ENCODE results near the gene STX19.
"Not testable (repeated sequence)": the region's sequence is repeated elsewhere in the genome, so short reads cannot be mapped to it uniquely, and the experiment has no call there.

STX19 gene, protein sequence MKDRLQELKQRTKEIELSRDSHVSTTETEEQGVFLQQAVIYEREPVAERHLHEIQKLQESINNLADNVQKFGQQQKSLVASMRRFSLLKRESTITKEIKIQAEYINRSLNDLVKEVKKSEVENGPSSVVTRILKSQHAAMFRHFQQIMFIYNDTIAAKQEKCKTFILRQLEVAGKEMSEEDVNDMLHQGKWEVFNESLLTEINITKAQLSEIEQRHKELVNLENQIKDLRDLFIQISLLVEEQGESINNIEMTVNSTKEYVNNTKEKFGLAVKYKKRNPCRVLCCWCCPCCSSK

DNA sequence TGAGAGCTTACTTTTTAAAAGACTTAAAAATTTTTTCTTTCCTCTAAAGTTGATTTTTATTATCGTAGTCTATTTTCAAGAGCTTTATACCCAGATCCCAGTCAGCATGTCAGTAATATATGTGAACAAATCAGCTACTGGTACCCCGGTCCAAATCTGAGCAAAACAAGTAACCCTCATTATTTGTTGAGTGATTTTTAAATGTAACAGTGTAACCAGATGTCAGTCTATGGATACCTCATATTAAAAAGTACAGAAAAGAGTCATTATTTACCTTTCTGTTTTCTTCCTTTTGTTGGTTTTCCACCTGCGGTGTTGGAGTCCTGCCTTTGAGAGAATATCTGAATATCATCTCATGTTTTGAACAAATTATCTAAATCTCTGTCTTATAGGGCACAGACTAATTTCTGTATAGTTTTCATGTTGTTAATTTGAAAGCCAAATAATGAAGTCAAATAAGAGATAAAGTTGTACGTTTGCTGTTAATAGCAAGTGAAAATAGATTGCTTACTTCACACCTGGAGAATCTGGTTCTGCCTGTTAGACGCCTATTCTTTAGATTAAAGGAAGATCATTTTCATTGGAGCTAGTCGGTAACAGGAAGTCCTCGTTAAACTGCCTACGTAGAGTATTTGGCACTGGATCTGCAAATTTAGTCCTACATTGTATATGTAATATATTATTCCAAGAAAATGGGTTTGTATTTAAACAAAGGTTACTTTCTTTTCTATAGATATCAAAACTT is at the start of gene STX19:
TSS of gene STX19 (minus strand) at position 505 of the 745 bp plus-strand sequence. CDS start 13,328 bp downstream, outside the sequence.
- no peak for DNase-seq

DNA sequence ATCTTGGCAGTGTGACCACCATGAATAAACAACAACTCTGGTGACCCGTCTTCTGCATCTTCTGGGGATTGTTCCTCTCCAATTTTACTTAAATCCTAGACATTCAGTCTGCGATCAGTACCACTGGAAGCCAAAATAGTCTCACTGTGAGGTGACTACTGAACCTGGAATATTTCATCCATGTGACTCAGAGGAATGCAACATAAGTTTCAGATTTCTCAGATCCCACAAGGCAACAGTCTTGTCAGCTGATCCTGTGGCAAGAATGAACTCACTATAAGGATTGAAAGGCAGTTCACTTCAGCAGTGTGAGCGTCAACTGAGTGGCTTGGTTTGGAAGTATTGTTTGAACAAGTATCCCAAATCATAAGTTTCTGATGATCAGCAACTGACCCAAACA is 47.7 kb upstream of the STX19 start:
- no peak for DNase-seq

DNA sequence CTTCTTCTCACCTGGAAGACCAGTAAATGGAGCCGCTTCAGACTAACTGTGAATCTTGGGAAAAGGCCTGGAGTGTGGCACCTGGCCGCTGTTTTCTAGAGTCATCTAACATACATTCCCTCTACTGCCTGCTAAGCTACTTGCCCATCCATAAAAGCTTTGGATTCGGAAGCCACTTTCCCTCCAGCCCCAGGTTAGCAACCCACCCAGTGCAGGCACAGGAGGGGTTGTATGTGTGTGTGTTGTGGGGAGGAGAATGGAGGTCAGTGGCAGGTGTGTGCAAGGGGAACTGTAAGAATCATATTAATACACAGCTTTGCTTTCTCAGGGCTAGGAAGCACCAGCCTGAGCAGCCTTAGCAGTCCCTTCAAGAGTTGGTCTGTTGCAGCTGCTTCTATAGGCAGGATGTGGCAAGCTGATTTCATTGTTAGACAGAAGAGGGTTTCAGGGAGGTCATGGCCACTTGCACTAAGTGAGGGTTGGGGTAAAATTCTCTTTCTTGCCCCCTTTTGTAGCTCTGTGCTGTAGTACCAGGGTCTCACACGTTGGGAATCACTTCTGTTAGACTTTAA is 43.4 kb upstream of the STX19 start:
- DNase-seq: no peak

DNA sequence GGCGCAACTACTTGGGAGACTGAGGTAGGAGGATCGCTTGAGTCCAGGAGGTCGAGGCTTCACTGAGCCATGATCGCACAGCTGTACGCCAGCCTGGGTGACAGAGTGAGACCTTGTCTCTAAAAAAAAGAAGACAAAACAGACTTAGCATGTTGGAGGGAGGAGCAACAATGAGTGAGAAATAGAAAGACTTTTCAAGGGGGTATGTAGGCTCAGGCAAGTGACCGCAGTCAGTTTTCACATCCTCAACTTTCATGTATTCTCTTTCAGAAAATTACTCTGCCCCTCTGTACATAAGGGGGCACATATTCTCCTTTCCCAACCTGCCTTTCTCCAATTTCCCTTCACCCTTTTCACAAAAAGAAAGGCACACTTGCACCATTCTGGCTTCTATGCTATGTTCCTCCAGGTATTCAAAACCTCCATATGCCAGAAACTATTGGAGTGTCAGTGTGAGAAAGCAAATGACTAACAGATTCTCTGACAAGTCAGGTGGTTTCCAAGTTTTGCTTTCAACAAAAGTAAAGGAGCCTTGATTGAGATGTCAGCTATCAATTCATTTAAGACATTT is 42.0 kb upstream of the STX19 start:
- no peak for DNase-seq

DNA sequence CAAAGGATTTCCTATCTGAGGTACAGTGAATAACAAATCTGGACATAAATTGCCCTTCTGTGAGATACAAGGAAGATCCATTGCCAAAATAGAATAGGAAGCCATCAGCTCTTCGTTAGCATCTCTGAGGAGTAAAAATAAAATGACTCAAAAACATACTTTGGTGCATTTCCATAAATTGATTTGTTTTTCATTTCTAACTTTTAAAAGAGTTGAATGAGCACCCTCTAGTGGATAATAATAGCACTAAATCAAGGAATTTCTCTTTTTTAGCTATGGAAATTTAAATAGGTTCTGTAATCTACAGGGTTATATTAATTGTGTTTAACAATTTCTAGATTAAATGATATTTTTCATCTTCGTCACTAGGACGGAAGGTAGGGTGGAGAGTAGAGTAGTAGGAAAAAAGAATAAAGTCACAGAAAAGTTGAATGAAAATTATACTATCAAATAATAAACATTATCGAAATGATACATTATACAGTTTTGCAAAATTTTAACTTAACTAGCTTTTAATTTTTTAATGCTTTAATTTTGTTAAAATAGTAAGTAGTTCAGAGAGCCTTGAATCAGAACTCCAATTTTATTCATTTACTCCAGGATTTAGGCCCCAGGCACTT is 40.9 kb upstream of the STX19 start:
- DNase-seq: peak; percentile 30

DNA sequence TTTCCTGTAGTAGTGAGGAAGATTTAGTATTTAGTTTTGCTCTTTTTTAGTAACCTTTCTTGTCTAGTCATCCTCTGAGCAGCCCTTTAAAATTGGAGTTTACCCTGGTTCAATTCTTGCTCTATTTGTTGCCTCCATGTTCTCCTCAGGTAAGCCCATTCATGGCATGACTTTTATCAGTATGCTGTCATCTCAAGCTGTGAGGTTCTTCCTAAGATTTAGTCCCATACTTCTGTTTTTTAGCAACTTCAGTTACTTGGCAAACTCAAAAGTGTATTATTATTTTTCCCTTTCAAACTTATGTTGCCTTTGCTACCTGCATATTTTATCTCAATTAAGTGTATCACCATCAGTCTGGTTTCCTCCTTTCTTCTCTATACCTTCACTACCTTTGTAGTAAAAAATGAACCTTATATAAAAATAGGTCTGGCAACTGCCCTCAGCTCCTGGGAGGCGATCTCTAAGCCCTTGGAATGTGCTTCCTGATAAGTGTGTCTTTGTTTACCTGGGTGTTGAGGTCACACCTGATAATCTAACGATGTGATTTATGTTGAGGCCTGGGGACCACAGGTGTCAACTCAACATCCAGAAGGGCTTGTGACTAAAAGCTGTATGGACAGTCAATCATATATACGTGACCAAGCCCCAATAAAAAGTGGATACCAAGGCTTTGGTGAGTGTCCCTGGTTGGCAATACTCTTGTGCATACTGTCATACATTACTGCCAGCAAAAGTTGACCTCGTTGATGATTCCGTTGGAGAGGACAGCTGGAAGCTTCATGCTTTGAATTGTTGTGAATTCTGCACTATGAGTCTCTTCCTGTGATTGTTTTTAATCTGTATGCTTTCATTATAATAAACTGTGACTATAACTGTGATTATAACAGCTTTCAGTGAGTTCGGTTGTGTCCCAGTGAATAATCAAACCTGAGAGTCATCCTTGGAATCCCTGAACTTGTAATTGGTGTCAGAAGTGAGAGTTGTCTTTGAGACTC is 38.4 kb upstream of the STX19 start:
- no peak for DNase-seq

DNA sequence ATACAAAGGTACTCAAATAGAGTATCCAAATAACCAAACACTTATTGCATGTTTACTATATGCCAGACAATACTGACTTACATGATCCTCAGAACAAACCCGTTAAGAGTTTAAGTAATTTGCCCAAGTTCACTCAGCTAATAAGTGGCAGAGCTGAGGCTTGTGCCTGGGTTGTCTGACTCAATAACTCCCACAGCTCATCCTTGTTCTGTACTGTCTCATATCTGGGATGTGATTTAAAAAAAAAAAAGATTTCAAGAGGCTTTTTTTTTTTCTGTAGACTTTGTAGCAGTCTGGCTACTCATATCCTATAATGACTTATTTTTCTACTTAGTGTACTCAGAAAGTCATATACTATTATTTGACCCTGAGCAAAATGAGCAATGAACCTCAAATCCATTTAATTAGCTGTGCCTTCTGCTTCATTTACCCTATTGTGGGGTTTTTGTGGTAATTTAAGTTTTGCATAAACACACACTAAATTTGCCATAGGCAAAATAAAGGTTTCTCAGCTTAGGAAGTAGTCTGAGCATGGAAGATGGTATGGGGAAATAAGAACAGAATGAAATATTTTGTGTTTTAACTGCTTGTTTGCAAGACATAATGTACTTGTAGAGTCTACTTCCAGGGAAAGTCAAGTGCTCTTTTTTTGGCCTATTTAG is 37.6 kb upstream of the STX19 start:
- DNase-seq: no peak

DNA sequence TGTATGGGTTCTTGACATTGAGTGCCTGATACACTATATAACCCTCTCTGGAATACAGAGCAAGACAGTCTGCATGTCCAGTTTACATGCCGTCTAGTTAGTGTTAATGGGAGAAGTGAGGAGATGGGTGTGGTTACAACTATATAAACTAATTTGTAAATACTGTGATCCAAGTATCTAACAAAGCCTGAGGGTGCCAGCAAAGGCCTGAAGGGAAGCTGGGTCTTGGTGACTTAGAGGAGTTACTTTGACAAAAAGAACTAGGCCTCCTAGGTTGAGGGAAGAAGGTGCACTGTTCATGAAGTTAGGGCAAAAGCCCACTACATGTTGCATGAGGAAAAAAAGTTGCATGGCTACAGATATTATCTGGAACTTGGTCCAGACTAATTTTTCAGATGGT is 36.7 kb upstream of the STX19 start:
- no peak for DNase-seq

DNA sequence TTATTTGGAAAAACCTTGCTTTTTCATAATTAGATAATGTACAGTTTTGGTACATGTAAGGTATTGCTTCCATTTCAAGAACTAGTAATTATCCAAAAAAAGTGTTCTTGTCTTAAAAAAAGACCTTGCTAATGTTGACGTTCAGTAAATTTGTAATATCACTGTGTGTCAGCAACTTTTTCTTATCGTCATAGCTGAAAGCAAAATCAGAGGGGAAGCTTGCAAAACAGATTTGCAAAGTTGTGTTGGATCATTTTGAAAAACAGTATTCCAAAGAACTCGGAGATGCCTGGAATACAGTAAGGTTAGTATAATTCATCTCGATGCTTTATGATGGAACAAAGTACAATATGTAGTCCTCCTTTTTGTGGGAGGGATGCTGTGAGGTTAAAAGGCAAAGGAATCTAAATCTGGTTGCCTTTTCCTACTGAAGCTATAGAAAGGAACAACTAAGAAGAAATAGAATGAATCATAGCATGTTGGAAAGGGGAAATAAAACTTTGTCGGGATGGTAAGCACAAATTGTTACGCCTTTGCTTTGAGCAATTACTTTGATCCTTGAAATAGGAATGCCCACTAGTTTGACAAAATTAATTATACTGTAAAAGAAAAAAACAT is 36.0 kb upstream of the STX19 start:
- no peak for DNase-seq

DNA sequence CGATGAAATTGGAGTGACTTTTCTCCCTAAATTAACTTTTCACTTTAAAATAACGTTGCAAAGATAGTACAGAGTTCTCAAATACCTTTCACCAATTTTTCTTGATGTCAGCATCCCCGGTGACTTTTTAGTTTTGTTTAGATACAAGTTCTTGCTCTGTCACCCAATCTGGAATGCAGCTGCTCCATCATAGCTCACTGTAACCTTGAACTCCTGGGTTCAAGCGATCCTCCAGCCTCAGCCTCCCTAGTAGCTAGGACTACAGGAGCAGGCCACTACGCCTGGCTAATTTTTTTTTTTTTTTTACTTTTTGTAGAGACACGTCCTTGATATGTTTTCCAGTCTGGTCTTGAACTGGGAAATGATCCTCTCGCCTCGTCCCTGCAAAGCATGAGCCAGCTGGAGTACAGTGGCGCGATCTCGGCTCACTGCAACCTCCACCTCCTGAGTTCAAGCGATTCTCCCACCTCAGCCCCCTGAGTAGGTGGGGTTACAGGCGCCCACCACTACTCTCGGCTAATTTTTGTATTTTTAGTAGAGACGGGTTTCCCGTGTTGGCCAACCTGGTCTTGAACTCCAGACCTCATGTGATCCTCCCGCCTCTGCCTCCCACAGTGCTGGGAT is 35.2 kb upstream of the STX19 start:
- no peak for DNase-seq

DNA sequence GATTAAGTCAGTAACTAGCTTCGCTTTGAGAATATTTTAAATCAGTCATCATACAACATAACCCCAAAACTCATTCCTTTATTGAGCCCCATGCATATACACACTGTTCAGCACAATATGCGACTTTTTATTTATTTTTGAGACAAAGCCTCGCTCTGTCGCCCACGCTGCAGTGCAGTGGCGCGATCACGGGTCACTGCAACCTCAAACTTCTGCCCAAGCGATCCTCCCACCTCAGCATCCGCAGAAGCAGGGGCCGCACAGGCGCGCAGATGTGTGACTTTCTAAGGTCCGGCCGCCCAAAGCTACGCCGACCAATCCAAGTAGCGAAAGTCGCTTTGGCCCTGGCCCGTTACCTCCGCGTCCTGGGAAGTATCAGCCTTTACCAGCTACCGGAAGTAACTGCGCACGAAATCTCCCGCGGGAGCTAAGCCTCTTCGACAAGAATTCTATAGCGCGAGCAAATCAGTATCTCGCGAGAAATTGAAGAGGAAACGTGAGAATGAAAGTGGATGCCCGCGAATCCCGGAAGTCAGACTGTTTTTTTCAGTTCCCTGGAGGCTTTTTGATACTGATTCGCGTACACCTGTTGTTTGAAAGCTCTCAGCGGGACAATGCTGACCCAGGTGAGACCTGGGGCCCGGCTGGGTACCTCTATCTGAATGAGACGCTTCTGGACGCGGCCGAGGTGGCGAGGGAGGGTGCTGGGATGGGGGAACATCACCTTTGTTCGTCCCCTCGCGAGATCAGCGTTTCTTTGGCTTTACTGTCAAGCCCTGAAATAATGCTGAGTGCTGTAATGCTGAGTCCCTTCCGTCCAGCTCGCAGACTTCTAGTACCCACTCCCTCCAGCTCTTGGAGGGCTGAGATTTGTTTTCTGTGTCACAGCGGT is 34.4 kb upstream of the STX19 start, which contains the start of the genes DHFR2 and NSUN3:
TSS of gene DHFR2 (minus strand) at position 404 of the 892 bp plus-strand sequence. CDS start 1,405 bp downstream, outside the sequence.
TSS of gene NSUN3 (plus strand) at position 549 of the 892 bp plus-strand sequence. CDS start at position 615, 66 bp downstream.
- peak; percentile 96 for DNase-seq

DNA sequence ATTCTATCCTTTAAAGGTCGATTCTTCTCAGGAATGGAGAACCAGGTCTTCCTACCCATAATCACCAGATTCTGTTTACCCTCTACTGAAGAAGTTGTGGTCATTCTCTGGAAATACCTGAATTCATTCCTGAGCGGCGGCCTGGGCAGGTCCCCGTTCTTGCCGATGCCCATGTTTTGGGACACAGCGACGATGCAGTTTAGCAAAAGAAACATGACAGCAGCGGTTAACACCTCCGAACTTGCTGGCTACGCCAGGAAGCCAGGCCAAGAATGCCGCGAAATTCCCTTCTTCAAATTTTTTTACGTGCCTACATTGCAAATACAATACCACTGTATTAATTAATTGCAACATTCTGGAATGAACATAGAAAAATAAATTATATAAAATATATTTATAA is 32.9 kb upstream of the STX19 start:
- DNase-seq: no peak

DNA sequence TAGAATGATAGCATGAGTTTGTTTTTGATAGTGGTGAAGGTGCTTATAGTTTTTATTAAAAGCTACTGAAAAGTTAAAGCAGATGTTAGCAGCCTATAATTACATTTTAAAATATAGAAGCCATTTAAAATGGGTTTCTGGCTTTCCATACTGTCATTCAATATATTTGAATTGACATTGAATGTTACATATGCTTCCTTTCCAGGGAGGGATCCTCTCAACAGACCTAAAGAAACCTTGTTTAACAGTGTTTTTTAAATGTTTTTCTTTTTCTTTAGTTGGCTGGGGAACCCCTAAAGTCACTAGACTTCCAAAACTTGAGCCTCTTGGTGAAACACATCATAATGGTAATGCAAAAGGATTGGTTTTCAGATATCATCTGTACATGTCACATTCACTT is 22.1 kb upstream of the STX19 start:
- no peak for DNase-seq

DNA sequence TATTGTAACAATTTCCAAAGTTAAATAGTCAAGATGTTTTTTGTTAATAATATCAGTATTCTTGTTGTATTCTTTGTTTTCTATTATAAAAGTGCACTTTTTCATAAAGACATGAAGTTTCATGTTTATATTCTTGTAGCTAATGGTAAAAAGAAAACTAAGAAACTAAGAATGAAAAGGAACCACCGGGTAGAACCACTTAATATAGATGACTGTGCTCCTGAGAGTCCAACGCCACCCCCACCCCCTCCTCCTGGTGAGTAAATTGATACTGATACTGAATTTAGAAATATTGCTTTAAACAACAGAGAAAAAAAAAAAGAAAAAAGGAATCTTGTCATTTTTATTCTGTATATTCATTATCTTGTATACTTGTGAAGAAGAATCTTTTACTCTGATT is 20.9 kb upstream of the STX19 start:
- no peak for DNase-seq

DNA sequence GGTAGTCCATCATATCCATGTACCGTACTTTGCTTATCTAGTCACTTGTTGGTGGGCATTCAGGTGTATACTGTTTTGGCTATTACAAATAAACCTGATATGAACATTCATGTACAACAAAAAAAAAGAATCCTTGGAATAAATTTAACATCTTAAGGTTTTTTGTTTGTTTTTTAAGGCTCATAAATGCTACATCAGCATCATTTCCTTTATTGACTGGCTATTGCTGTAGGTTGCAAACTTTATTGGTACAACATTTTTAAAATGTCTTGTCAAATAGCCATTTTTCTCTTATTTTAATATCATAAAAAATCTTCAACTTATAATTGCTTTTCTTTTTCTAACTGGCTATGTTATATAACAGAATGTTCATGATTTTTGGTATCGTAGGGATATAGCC is 18.1 kb upstream of the STX19 start:
- no peak for DNase-seq

DNA sequence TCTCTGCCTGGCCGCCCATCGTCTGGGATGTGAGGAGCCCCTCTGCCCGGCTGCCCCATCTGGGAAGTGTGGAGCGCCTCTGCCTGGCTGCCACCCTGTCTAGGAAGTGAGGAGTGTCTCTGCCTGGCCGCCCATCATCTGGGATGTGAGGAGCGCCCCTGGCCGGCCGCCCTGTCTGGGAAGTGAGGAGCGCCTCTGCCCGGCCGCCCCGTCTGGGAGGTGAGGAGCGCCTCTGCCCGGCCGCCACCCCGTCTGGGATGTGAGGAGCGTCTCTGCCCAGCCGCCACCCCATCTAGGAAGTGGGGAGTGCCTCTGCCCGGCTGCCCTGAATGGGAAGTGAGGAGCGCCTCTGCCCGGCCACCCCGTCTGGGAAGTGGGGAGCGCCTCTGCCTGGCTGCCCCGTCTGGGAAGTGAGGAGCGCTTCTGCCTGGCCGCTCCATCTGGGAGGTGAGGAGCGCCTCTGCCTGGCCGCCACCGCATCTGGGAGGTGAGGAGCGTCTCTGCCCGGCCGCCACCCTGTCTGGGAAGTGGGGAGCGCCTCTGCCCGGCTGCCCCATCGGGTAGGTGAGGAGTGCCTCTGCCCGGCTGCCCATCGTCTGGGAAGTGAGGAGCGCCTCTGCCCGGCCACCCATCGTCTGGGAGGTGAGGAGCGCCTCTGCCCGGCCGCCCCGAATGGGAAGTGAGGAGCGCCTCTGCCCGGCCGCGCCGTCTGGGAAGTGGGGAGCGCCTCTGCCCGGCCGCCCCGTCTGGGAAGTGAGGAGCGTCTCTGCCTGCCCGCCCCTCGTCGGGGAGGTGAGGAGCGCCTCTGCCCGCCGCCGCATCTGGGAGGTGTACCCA is 15.9 kb upstream of the STX19 start:
- not testable (repeated sequence) for DNase-seq

DNA sequence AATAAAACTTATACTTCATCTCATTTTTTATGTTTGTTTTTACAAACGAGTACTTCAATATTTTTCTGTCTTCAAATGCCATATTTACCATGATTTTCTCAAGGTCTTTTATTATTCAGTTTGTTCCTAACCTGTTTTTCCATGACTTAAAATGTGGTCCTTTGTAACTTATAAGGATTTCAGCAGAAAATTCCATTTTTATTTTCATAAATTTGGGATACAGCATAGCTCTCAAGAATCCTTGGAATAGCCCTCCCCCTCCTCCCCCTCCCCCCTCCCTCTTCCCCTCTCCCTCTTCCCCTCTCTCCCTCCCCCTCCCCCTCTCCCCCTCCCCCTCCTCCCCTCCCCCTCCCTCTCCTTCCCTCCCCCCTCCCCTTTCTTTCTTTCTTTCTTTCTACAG is 14.9 kb upstream of the STX19 start:
- no peak for DNase-seq

DNA sequence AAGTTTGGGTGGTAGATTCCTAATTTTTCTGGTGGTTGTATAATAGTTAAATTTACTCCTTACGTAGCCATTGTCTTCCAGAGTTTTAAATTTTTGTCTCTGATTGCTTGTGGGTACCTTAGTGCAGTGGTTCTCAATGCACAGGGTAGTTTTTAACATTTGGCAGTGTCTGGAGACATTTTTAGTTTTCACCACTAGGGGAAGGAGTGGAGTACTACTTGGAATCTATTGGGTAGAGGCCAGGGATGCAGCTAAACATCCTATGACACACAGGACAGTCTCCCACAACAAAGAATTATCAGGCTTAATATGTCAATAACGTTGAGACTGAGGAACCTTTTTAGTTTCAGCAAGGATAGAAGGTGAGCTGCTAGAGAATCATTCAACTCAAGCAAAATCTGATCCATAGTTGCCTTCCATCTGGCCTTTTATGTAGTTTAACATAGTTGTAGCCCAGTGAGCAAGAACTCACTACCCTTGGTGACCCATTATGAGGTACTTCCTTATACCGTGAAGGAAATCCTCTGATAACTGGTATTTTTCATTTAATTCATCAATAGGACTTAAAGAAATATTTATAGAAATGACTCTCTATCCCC is 8.6 kb upstream of the STX19 start:
- DNase-seq: no peak

Measured in NCI-H446 treated with DMSO at 0.1 percent for 48 hours (cell line).